Subcutaneous adipose tissue (tissue), 4 donors: ENCODE measurements around the gene ATP4B. TPM values are rescaled to one million over a fixed set of nuclear protein-coding genes. Genes with fewer than 3 reads are reported as not detected.

Experiments used
- total RNA-seq, 4 donors: library from RNA; depleted of rRNA; stranded (reverse); fragments of >200 nt; gene quantifications; one replicate each; pipeline ENCODE4 v1.1.0, GENCODE V29; 2016
- TF ChIP-seq, protein P1 (sequence below): fragments of 450-650 bp; IDR thresholded peaks from one replicate; pipeline ENCODE4 v1.5.1; 2016; ENCODE audit warnings: low read depth, mild to moderate bottlenecking, control low read depth, antibody characterized with exemption, moderate library complexity

The ATP4B gene
- total RNA-seq, 4 donors from 2014 or later, result not detected

GRCh38 chr13:113655346-113656002 lies 2.5 kb downstream of the ATP4B start:
- TF ChIP-seq, protein P1, sequence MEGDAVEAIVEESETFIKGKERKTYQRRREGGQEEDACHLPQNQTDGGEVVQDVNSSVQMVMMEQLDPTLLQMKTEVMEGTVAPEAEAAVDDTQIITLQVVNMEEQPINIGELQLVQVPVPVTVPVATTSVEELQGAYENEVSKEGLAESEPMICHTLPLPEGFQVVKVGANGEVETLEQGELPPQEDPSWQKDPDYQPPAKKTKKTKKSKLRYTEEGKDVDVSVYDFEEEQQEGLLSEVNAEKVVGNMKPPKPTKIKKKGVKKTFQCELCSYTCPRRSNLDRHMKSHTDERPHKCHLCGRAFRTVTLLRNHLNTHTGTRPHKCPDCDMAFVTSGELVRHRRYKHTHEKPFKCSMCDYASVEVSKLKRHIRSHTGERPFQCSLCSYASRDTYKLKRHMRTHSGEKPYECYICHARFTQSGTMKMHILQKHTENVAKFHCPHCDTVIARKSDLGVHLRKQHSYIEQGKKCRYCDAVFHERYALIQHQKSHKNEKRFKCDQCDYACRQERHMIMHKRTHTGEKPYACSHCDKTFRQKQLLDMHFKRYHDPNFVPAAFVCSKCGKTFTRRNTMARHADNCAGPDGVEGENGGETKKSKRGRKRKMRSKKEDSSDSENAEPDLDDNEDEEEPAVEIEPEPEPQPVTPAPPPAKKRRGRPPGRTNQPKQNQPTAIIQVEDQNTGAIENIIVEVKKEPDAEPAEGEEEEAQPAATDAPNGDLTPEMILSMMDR, result no peak

GRCh38 chr13:113654591-113655345 lies 3.2 kb downstream of the ATP4B start:
- TF ChIP-seq, protein P1, result no peak

DNA sequence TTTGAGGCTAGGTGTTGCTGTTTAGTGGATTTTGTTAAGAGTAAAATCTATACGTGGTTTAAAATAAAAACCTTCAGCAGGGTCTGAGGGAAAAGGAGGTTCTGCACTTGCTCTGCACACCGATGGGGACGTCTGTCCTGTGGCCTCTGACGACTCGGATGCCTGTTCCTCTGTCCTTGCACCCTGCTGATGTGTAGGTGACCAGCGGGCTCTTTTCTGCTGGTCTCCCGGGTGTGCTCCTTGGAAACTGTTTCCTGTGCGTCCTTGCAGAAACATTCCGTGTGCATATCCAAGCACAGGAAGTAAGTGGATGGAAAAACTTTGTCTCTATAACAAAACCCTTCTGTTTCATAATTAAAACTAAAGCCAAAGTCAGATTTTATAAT lies 3.8 kb downstream of the ATP4B start:
- TF ChIP-seq, protein P1, result no peak

DNA sequence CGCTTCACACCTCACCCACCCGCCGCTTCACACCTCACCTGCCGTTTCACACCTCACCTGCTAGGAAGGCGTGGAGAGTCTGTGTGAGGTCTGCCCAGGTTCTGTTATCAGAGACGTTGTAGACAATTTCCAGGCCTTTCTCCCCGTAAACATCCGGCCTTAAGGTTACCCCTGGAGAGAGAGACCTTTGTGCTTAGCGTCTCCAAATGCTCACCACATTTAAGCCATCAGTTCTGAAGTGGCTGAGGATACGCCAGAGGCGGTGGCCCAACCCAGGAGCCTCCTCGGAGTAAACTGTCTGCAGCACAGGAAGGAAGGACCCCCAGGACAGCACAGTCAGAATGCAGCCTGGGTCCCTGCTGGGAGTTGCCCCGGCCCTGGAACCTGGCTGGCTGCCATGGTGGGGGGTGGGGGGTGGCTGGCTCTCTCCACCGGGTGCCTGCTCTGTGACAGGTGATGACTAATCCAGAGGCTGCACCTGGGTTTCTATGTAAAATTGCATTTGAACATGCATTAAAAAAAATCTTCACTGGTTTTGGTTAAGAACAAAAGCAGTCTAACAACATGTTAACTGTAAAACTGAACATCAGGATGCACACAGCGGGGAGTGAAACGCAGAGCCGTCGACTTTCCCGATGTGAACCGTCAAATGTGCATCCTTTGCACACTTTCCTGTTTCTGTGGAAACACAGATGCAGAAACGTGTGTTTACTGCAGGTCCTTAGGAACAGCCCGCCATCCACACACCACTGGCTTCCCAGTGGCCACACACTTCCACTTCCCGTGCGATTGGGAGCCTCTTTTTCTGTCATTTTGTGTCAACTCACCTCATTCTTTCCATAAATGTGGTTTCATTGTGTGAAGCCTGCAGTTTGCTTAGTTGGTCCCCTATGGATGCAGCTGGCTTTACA lies 4.5 kb downstream of the ATP4B start:
- TF ChIP-seq, protein P1, result no peak

- TF ChIP-seq, protein P1, result no peak
These were observed 5.4 kb downstream of the ATP4B start for GRCh38 chr13:113652404-113653263.

GRCh38 chr13:113651511-113652403 lies 6.2 kb downstream of the ATP4B start:
- TF ChIP-seq, protein P1, result no peak
